GM12873 (cell line): Measurements from ENCODE around the gene CD22.

Experiments used
- TF ChIP-seq, protein P1 (sequence below): IDR thresholded peaks from 2 replicates; pipeline ENCODE4 v1.5.1; 2012; ENCODE audit warnings: low read depth, mild to moderate bottlenecking, moderate library complexity, low read length, control low read depth; ENCODE audit not compliant: insufficient read depth; ENCODE audit errors: missing control alignments

CD22 gene

GRCh38 chr19:35293808-35294207 lies 35.2 kb upstream of the CD22 start:
- TF ChIP-seq, protein P1, sequence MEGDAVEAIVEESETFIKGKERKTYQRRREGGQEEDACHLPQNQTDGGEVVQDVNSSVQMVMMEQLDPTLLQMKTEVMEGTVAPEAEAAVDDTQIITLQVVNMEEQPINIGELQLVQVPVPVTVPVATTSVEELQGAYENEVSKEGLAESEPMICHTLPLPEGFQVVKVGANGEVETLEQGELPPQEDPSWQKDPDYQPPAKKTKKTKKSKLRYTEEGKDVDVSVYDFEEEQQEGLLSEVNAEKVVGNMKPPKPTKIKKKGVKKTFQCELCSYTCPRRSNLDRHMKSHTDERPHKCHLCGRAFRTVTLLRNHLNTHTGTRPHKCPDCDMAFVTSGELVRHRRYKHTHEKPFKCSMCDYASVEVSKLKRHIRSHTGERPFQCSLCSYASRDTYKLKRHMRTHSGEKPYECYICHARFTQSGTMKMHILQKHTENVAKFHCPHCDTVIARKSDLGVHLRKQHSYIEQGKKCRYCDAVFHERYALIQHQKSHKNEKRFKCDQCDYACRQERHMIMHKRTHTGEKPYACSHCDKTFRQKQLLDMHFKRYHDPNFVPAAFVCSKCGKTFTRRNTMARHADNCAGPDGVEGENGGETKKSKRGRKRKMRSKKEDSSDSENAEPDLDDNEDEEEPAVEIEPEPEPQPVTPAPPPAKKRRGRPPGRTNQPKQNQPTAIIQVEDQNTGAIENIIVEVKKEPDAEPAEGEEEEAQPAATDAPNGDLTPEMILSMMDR: no peak

DNA sequence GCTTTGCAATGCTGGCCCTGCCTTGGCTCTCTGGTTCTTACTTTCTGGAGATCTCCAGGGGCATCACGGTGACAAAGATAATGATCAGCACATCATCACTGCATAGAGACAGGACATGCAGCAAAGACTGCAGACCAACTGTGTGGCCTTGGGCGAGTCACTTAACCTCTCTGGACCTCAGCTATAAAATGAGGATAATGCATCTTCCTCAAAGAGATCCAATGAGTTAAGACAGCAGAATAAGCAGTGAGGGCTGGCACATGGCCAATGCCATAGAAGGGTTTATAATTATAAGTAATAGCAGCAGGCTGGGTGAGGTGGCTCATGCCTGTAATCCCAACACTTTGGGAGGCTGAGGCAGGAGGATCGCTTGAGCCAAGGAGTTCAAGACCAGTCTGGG lies 34.7 kb upstream of the CD22 start:
- TF ChIP-seq, protein P1: no peak

DNA sequence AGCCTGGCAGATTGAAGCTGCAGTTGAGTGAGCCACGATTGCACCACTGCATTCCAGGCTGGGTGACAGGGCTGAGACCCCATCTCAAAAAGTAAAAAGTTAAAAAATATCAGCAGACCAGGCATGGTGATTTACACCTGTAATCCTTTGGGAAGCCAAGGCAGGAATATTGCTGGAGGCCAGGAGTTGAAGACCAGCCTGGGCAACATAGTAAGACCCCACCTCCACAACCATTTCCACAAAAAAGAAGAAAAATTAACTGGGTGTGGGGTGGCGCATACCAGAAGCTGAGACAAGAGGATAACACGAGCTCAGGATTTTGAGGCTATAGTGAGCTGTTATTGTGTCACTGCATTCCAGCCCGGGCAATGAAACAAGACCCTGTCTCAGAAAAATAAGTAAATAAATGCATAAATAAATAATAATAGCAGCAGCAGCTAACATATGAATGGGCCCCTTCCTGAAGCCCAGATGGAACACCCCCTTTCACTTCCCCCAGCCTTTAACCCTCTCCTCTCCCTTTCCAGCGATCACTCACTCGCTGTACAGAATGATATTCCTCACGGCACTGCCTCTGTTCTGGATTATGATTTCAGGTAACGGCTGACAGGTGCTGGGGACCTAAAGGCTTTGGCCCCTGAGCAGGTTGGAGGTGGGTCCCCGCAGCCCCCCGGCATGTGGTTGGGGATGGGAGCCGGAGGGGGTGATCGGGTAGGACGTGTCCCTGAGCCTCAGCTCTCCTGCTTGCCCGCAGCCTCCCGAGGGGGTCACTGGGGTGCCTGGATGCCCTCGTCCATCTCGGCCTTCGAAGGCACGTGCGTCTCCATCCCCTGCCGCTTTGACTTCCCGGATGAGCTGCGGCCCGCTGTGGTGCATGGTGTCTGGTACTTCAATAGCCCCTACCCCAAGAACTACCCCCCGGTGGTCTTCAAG lies 33.9 kb upstream of the CD22 start:
- TF ChIP-seq, protein P1: no peak

GRCh38 chr19:35295792-35296462 lies 33.1 kb upstream of the CD22 start:
- TF ChIP-seq, protein P1: no peak

DNA sequence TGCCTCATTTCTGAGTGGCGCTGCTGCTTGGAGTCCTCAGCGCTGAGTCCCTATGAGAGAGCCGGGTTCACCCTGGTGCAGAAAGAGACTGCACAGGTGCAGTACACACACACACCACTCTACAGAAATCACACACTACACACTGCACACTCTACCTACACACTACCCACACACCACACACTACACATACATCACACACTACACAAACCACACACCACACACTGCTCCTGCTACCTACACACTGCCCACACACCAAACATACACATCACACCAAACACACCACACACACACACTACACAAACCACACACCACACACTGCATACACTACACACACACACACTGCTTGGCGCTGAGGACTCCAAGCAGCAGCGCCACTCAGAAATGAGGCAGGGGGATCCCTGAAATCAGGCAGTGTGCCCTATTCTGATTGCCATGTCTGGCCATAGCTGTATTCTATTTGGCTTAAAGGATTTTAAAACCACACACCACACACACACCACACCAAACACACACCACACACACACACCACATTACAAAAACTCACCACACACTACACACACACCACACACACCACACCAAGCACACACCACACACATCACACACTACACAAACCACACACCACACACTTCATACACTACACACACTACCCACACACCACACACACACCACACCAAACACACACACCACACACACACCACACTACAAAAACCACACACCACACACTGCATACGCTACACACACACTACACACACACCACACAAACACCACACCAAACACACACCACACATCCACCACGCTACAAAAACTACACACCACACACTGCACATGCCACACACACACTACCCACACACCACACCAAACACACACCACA lies 32.1 kb upstream of the CD22 start:
- TF ChIP-seq, protein P1: no peak

- TF ChIP-seq, protein P1: no peak
Measured at GRCh38 chr19:35297515-35297848, 31.5 kb upstream of the CD22 start.
